Stimulated activated CD4-positive, alpha-beta T cell treated with anti-CD3 and anti-CD28 coated beads, Interleukin-1b, Interleukin-23, amount 100 ng/mL, for 4 hours (primary cell): ENCODE data around the gene MSMB.
A peak's percentile ranks its signal among the peaks of the same experiment; 100 is the strongest.
"Not testable (repeated sequence)": the region's sequence is repeated elsewhere in the genome, so short reads cannot be mapped to it uniquely, and the experiment has no call there.

Experiments used
- DNase-seq, 2 donors: peaks; one replicate each; pipeline ENCODE4 v3.0.0-alpha.2; 2020; ENCODE audit warnings: low read depth in 2 of 2

Gene MSMB

GRCh38 chr10:46006219-46006618 lies 39.9 kb downstream of the MSMB start:
- DNase-seq, result no peak

GRCh38 chr10:46005383-46005782 lies 40.7 kb downstream of the MSMB start:
- DNase-seq, result no peak

GRCh38 chr10:46004963-46005362 lies 41.1 kb downstream of the MSMB start:
- DNase-seq, result no peak

GRCh38 chr10:46002916-46003693 lies 43.0 kb downstream of the MSMB start:
- DNase-seq, result no peak

GRCh38 chr10:46002189-46002687 lies 43.8 kb downstream of the MSMB start:
- not testable (repeated sequence) for DNase-seq

GRCh38 chr10:46001187-46001756 lies 44.8 kb downstream of the MSMB start:
- no peak for DNase-seq

GRCh38 chr10:46000538-46000937 lies 45.5 kb downstream of the MSMB start:
- no peak for DNase-seq

GRCh38 chr10:45999955-46000354 lies 46.1 kb downstream of the MSMB start:
- DNase-seq, result not testable (repeated sequence)

- no peak for DNase-seq
These were observed 47.9 kb downstream of the MSMB start for GRCh38 chr10:45997994-45998763.

GRCh38 chr10:45997557-45997956 lies 48.5 kb downstream of the MSMB start:
- DNase-seq, result no peak

- DNase-seq, result not testable (repeated sequence)
These were observed 60.5 kb downstream of the MSMB start for GRCh38 chr10:45985590-45985989.

- not testable (repeated sequence) for DNase-seq
These were observed 61.6 kb downstream of the MSMB start for GRCh38 chr10:45984473-45984872.

GRCh38 chr10:45983538-45984186 lies 62.4 kb downstream of the MSMB start:
- peak in 1 of 2 donors; percentile 15 for DNase-seq
